ENCODE data around the gene ADAP1. TPM values are rescaled to one million over a fixed set of nuclear protein-coding genes. Genes with fewer than 3 reads are reported as not detected.

Gene ADAP1
- polyA plus RNA-seq, 1 donor, result 3.2 TPM

DNA sequence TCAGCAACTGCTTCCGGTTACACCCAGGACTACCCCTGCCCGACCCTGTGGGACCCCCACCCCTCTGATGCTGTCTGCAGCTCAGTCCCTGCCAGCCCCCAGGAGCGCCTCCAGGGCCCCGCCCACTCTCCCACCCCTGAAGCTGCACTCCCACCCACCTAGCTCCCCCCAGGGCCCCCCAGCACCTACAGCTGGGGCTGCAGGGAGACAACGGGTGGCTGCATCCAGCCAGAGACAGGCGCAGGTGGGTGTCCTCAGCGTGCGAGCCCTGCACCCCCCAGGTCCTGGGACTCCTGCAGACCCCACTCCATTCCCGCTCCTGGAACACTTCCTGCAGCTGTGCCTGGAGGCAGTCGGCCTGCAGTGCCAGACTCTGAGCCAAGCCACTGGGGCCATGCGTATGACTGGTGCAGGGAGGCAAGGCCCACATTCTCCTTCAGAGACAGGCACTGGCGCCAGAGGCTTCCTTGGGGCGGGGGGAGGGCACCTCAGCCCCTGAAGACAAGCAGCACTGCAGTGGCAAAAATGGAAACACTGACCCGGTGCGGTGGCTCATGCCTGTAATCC, 34.6 kb upstream of the ADAP1 start:
- no peak for DNase-seq (ENCODE audit: low read depth)

DNA sequence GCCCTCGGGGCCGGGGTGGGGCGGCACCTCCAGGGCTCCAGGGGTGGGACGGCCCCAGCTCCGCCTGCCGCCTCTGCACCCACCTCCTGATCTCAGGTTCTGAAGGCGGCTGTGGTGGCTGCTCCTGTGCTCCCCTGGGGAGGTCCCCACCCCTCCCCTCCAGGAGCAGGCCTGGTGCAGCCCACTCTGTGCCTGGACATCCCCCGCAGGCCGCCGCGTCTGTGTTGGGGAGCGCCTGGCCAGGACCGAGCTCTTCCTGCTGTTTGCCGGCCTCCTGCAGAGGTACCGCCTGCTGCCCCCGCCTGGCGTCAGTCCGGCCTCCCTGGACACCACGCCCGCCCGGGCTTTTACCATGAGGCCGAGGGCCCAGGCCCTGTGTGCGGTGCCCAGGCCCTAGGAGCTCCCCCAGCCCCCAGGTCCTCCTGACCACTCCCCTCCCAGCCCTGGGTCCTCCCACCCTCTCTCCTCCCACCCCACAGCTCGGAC, 34.0 kb upstream of the ADAP1 start:
- no peak for DNase-seq (ENCODE audit: low read depth)

DNA sequence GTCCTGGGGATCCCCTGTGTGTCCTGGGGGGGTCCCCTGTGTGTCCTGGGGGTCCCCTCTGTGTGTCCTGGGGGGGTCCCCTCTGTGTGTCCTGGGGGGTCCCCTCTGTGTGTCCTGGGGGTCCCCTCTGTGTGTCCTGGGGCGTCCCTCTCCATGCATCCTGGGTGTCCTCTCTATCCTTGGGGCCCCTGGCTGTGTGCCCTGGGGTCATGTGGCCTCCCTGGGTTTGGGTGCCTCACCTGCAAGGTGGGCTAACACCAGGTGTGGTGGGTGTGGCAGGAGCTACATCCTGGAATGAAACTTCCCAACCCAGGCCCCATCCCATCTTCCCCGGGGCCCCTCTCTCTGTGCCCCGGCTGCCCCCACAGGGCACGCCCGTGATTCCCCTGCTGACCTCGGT, 33.4 kb upstream of the ADAP1 start:
- DNase-seq (ENCODE audit: low read depth), result no peak

DNA sequence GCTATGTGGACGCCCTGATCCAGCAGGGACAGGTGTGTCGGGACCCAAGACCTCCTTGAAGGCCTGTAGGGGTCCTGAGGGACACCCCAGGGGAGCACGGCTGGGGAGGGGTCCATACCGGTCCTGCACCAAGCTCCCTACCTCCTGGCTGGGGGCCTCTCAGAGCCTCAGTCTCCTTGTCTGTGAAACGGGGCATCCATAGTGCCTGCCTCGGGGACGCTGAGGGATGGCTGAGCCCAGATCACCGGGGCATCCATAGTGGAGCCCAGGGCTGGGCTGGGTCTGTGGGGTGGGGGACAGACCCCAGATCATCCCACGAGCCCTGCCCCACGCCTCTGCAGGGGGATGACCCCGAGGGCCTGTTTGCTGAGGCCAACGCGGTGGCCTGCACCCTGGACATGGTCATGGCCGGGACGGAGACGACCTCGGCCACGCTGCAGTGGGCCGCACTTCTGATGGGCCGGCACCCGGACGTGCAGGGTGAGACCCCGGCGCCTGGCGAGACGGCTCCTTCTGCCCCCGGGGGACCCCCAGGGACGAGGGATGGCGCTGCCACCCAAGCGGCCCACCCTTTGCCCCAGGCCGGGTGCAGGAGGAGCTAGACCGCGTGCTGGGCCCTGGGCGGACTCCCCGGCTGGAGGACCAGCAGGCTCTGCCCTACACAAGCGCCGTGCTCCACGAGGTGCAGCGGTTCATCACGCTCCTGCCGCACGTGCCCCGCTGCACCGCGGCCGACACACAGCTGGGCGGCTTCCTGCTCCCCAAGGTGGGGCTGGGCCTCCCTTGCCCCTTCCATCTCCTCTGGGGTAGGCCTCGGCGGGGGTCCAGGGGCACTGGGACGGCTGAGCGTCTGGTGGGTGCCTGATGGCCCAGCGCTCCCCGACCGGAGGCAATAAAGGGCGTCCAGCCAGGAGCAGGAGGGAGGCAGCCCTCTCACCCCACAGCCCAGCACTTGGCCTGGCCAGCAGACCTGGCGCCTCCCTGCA, 32.6 kb upstream of the ADAP1 start:
- DNase-seq (ENCODE audit: low read depth), result no peak

DNA sequence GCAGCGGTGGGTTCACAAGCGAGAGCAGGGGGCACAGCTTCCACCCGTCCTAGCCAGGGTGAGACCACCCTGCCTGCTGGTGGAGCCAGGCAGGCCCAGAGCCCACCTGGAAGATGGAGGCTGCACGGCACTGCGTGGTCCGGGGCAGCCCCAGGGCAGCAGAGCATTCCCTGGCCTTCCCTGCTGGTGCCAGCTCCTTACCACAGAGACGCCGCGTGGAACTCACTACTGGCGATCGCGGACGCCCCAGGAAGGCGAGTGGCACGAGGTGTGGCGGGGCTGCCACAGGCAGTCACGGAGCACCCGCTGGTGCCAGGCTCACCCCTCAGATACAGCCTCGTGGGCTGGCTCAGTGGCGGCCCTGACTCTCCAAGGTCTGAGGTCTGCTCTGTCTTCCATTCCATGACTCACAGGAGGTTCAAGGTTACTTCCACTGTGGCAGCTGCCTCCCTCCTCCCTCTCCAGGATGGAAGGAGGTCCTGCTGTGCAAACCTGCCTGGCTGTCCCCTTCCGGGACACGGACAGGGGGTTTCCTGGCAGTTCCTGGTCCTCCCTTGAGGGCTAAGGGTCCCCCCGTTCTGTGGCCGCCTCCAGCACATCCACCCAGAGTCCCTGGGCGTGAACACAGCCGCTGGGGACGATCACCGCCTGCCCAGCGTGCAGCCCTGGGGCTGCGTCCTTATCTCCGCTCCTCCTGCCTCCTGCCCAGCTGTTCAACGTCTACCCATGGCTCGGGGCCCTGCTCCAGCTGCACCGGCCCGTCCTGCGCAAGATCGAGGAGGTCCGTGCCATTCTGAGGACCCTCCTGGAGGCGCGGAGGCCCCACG, 31.6 kb upstream of the ADAP1 start:
- DNase-seq (ENCODE audit: low read depth), result no peak

DNA sequence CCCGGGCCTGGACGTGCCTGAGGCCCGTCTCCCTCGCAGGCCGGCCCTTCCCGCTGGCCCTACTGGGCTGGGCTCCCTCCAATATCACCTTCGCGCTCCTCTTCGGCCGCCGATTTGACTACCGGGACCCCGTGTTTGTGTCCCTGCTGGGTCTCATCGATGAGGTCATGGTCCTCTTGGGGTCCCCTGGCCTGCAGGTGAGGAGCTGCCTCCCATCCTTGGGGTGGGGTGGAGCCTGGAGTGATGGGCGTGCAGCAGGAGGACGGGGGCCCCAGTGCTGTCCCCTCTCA, 30.6 kb upstream of the ADAP1 start:
- no peak for DNase-seq (ENCODE audit: low read depth)

DNA sequence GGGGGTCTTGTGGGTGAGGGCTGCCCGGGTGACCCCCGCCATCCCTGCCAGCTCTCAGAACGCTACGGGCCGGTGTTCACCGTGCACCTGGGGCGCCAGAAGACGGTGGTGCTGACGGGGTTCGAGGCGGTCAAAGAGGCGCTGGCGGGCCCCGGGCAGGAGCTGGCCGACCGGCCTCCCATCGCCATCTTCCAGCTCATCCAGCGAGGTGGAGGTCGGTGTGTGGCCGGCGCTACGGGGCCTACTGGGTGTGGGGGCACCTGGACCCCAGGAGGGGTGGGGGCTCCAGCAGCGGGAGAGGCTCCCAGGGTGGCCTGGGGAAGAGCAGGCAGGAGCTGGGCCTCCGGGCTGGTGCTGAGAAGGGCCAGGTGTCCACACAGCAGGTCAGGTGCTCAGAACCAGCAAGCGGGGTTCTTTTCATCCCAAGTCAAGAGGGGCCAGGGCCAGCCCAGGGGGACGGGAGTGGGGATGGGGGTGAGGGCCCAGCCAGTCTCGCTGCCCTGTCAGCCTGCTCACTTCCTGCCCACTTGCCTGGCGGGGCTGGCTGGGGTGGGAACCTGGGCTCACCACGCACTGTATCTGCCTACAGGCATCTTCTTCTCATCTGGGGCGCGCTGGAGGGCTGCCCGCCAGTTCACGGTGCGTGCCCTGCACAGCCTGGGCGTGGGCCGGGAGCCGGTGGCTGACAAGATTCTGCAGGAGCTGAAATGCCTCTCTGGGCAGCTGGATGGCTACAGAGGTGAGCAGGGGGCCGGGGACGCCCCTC, 30.1 kb upstream of the ADAP1 start:
- DNase-seq (ENCODE audit: low read depth), result no peak

DNA sequence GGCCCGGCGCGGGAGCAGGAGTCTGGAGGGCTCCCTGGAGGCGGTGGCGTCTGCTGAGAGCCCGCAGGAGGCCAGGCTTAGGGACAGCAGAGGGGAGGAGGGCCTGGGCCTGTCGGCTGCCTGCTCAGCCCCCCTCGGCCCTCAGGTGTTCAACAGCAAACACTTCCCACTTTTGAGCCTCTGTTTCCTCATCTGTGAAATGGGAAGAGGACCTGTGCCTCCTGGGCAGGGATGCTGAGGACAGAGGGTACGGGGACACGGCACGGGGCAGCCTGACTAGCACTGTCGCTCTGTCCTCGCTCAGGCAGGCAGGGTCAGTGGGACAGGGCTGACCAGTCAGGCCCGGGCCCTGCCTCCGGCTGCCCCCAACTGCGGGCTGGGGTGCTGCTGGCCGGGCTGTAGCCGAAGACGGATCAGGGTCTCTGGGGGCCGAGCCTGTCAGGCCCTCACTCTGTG, 29.2 kb upstream of the ADAP1 start:
- no peak for DNase-seq (ENCODE audit: low read depth)

DNA sequence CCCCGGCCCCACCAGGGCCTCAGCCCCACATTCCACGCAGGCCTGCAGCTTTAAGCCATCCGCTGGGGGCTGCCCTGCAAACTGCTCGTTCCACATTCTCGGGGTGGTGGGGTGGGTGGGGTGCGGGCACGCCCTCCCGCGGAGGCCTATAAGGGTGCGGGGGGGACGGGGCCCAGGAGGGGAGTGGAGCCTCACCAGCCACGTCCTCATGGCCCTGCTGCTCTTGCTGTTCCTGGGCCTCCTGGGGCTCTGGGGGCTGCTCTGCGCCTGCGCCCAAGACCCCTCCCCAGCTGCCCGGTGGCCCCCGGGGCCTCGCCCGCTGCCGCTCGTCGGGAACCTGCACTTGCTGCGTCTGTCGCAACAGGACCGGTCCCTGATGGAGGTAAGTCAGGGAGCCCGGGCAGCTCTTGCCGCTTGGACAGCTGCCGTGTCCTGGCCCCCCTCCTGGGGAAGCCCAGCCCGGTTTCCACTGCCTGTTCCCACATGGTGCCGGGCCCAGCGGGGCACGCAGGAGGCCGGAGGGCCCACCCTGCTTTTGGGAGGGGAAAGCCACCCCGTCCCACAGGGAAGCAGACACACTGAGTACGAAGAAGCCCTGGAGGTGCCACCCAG, 28.6 kb upstream of the ADAP1 start, which contains the start of gene CYP2W1:
TSS of gene CYP2W1 (plus strand) at position 178 of the 612 bp plus-strand sequence. CDS start at position 209, 31 bp downstream.
- DNase-seq (ENCODE audit: low read depth), result no peak

DNA sequence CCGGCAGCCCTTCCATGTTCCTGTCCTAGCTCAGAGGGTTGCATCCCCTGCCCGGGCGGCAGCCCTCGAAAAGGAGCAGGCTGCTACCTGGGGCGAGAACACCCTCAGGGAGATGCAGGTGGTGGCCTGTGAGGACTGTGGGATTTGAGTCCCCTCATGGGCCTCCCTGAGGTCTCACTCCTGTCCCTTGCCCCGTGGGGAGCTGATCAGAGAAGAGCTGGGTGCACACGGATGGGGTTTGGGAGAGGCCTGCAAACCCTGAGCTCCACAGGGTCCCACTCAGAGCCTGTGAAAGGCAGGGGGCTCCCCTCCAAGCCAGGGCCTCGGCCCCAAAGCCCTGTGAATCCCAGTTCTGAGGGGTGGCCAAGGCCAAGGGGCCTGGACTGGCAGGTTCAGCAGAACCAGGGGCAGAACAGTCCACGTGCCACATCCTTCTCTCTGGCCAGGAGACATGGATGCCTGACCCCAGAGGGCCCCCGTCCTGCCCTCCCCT, 28.1 kb upstream of the ADAP1 start:
- DNase-seq (ENCODE audit: low read depth), result no peak

DNA sequence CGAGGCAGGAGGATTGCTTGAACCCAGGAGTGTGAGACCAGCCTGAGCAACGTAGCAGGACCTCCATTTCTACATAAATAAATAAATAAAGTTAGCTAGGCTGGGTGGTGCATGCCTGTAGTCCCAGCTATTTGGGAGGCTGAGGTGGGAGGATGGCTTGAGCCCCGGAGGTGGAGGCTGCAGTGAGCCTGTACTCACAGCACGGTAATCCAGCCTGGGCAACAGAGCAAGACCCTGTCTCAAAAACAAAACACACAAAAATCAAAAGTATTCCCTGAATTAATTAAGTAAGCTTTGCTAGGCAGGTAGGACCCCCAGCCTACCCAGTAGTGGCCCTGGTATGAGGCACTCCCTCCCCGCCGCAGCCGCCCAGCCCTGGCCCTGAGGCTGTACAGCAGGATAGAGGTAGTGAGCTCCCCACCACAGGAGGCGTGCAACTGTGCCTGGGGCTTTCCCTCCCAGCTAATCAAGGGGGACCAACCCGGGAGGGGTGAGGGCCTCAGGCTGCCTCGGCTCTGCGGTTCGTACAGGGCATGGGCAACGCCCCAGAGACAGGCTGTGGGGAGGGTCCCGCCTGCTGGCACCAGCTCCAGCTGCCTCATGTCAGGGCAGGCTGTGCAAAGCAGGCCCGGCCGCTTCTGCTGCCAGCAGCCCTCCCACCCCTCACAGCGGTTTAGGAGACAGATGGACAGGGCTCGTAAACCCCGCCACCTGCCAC, 27.5 kb upstream of the ADAP1 start:
- DNase-seq (ENCODE audit: low read depth), result no peak

DNA sequence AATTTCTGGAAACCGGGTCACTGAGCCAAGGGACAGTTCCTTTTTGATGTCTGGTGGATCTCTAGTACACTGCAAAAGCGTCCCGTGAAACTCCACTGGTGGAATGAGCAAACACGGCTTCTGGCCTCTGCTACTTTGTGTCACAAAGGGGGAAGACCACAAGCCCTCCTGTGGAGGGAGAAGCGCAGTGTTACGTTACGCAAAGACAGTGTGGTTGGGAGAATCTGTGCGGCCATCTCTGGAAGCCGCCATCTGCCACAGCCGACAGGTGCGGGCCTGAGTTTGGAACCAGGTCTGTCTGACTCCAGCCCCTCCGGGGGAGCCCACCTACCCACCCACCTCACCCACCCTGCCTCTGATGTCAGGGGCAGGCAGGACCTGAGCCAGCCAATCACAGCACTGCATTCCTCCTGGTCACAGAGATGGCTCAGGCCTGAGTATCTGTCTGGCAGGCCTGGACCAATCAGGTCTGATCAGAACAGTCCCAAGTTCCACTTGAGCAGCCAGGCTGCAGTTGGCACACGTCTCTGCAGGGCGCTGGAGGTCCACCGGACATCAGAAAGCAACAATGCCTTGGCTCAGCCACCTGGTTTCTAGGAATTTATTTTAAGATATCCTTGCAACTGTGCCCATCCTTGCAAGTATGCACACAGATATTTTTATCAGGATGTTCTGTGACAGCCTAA, 25.5 kb upstream of the ADAP1 start:
- DNase-seq (ENCODE audit: low read depth), result no peak

DNA sequence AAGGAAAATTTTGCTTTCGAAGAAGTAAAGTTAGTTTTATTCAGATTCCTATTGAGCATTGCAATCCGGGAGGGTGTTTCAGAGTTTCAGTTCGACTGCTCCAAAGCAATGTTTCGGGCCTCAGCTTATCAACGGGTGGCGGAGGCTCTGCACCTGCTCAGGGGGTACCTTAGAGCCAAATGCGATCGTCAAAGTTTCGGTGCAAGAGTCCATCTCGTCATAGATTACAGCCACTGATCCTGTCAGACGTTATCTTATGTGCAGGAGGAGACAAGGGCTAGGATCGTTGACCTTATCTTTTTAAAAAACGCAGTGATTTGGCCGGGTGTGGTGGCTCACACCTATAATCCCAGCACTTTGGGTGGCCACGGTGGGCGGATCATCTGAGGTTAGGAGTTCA, 24.7 kb upstream of the ADAP1 start:
- no peak for DNase-seq (ENCODE audit: low read depth)

DNA sequence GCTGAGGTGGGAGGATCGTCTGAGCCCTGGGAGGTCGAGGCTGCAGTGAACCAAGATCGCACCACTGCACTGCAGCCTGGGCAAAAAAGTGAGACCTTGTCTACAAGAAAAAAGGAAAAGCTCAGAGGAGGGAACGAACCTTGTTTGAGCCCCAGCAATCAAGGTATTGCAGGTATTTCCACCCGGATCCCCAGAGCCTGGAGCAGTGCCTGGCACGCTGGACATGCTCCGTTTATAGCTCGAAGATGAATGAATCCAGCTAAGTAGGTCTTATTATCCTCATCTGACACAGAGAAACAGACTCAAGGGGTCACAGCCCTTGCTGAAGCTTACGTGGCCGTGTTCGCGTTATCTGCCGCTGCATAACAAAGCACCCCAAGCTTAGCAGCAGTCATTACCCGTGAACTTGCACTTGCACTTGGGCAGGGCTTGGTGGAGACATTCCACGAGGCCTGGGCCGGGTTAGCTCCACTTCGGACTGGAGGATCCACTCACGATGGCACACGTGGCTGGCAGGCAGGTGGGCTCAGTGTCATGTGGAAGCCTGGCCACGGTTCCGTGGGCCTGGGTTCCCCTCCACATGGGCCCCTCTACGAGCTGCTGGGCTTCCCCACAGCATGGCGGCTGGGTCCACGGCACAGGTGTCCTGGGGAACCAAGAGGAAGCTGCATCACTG, 24.1 kb upstream of the ADAP1 start:
- no peak for DNase-seq (ENCODE audit: low read depth)

DNA sequence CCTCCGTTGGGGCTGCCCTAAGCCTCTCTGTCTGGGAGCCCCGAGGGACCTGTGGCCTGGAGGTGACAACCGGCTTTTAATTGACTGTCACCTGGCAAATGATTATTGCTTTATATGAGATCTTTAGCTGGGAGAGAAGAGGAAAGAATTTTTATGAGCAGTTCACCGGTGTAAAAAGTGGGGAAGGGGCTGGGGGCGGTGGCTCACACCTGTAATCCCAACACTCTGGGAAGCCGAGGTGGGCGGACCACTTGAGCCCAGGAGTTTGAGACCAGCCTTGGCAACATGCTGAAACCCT, 23.5 kb upstream of the ADAP1 start:
- no peak for DNase-seq (ENCODE audit: low read depth)

DNA sequence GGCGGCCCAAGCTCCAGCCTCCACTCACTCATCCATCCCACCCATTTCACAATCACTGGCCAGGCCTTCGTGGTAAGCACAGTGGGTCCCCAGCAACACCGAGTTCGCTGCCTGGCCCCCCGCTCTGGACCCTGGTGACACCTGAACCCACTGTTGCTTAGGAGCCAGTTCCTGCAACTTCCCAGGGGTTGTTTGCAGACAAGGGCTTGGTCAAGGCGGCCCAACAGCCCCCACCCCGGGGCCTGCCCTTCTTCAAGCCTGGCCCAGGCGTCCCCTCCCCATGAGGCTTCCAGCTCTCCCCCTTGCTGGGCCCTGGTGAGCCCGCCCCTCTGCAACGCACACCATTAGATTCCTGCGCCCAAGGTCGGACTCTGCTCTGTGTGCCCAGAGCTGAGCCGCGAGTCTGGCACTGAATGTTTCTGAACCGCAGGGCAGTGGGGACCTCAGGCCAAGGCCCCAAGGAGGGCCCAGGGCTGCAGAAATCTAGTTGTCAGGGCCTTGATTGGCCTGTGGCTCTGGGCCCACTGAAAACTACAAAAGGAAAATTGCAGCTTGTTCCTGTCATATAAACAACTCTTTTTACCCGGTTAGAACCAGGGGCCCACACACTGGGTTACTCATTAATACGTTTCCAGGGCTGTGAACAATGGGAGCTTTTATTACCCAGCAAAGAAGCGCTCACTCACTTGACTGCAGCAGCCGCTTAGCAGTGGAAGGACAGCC, 23.0 kb upstream of the ADAP1 start:
- DNase-seq (ENCODE audit: low read depth), result no peak

DNA sequence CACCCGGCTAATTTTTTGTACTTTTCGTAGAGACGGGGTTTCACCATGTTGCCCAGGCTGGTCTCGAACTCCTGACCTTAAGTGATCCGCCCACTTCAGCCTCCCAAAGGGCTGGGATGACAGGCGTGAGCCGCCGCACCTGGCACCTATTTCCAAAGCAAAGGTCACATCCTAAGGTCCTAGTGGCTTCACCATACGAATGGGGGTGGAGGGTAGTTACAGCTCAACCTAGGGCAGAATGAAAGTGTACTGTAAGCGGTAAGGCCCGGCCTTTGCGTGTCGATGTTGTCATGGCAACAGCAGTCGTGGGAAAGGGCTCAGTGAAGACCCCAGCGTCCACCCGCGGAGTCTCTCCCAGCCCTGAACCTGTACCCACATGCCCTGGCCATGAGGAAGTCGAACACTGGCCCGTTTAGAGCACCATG, 22.4 kb upstream of the ADAP1 start:
- DNase-seq (ENCODE audit: low read depth), result no peak

DNA sequence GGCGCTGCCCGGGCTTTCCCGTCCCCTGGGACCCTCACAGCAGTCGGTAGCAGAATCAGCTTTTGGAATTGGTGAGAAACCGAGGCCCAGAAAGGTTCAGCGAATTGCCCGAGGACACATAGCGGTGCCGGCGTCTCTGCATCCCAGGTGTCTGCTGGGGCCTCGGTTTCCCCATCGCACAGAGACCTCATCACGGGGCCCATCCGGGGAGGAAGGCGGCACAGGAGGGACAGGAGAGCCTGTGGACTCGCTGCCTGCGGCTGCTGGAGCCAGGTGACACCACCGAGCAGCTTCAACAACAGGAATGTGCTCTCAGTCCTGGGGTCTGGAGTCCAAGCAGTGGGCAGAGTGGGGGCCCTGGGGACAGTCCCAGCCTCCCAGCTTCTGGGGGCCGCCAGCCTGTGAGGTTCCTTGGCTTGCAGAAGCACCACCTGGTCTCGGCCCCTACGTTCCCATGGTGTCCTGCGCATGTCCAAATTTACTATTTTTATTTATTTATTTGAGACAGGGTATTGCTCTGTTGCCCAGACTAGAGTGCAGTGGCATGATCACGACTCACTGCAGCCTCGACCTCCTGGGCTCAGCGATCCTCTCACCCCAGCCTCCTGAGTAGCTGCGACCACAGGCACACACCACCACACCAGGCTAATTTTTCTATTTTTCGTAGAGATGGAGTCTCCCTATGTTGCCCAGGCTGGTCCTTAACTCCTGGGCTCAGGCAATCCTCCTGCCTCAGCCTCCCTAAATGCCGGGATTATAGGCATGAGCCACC, 21.4 kb upstream of the ADAP1 start:
- no peak for DNase-seq (ENCODE audit: low read depth)
